ENCODE data around the gene DLG1.

DLG1 gene

GRCh38 chr3:197248341-197248740 is 50.1 kb downstream of the DLG1 start:
- DNase-seq (ENCODE audit: low read depth in 2 of 2) = no peak

- DNase-seq (ENCODE audit: low read depth in 2 of 2) = no peak
These were observed 53.7 kb downstream of the DLG1 start for GRCh38 chr3:197244751-197245150.

GRCh38 chr3:197242784-197243432 is 55.5 kb downstream of the DLG1 start:
- no peak for DNase-seq (ENCODE audit: low read depth in 2 of 2)

GRCh38 chr3:197241173-197241572 is 57.2 kb downstream of the DLG1 start:
- no peak for DNase-seq (ENCODE audit: low read depth in 2 of 2)

GRCh38 chr3:197239857-197240256 is 58.6 kb downstream of the DLG1 start:
- no peak for DNase-seq (ENCODE audit: low read depth in 2 of 2)

DNA sequence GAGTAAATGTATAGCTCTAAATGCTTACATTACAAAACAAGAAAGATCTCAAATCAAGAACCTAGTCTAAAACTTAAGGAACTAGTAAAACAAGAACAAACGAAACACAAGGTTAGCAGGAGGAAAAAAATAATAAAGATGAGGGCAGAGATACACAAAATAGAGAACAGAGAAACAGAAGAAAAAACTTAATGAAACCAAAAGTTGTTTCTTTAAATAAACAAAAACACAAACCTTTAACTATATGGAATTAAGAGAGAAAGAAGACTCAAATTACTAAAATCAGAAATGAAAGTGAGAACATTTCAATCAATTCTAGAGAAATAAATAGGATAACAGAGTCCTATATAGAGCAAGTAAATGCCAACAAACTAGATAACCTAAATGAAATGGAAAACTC is 59.6 kb downstream of the DLG1 start:
- no peak for DNase-seq (ENCODE audit: low read depth in 2 of 2)

DNA sequence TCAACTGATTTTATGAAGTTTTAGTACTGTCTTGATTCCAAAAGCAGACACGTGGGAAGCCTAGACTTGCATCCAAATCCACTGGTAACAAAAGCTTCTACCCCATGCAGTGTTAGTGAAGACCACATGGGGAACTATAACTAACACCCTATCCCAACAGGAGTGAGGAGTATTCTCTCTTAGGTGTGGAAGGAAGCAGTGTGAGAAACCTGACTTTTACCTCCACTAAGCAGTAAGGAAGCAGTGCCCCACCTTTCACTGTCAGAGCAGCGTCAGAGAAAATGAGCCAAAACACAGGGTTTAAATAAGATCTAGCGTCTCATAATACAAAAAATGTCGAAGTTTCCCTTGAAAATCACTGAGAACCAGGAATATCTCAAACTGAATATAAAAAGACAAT is 60.5 kb downstream of the DLG1 start:
- no peak for DNase-seq (ENCODE audit: low read depth in 2 of 2)

- DNase-seq (ENCODE audit: low read depth in 2 of 2) = no peak
These were observed 62.0 kb downstream of the DLG1 start for GRCh38 chr3:197236362-197236761.

DNA sequence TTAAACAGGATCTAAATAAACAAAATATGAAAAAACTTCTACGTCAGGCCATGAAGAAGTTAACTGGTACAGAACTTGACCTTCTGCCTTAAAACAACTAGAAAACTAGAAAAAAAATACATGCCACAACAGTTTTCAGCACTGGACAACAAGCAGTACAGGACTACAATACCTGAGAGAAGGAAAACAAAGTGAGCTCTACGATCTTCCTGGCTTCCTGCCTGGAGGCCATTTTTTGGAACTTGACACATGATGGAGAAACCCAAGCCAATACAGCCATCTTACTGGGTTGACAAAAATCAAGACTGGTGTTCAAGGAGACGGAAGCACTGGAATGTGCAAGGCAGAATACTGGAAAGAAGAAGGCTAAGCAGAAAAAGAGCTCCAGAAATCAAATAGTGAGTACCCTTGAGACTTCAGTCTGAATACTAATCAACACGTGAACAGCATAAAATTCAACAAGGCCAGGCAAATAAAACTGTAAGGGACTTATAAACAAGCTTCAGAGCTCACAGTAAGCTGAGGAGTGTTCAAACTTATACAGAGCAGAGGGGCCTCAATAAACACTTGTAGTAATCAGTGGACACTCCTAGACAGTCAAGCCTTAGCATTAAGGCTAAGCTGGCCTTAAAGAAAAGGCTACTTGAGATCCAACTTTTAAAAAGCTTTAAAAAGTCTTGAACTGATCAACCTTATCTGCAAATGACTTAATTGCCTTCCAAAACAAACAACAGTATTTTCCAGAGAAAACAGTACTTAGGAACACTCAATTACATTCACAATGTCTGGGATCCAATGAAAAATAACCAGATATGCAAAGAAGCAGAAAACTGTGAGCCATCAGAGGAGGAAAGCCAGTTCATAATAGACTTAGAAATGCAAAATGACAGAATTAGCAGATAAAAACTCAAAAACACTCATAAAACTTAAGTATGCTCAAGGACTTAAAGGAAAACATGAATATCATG is 63.2 kb downstream of the DLG1 start:
- no peak for DNase-seq (ENCODE audit: low read depth in 2 of 2)

DNA sequence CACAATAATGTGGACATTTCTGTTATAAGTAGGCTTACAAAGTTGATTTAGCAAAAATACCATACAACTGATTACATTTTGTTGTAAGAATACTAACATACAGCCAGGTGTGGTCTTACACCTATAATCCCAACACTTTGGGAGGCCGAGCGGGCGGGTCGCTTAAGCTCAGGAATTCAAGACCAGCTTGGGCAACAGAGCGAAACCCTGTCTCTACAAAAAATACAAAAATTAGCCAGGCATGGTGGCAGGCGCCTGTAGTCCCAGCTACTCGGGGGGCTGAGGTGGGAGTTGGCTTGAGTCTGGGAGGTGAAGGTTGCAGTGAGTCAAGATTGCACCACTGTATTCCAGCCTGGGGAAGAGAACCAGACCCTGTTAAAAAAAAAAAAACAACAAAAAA is 67.1 kb downstream of the DLG1 start:
- no peak for DNase-seq (ENCODE audit: low read depth in 2 of 2)

- DNase-seq (ENCODE audit: low read depth in 2 of 2) = no peak
These were observed 68.6 kb downstream of the DLG1 start for GRCh38 chr3:197229836-197230235.

DNA sequence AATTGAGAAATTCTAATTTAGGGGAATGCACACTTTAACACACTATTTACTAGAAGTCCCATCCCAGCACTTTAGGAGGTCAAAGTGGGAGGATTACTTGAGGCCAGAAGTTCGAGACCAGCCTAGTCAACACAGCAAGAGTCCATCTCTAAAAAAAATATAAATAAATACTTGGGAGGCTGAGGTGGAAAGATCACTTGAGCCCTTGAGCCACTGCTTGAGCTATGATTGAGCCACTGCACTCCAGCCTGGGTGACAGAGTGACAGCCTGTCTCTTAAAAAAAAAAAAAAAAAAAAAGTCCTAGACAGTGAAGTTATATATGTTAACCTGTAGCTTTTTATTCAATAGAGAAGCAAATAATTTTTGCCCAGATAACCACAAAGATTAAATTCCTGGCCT is 69.2 kb downstream of the DLG1 start:
- DNase-seq (ENCODE audit: low read depth in 2 of 2) = no peak

GRCh38 chr3:197227780-197228574 is 70.4 kb downstream of the DLG1 start:
- no peak for DNase-seq (ENCODE audit: low read depth in 2 of 2)

DNA sequence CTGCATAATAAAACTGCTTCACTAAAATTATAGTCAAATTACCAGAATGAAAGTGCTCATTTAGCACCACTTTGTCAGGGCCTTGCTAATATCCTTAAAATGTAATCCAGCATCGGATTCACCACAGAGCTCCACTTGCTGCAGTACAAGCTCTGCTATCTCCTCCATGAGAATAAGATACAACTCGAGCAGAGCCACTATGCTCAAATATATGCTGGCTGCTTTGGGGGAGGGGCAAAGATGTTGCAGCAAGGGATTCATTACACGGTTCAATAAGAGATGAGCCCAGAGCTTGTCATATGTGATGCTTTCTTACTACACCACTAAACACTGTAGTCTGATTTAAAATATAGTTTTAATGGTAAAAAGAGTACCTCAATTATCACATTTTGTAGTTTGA is 72.2 kb downstream of the DLG1 start:
- no peak for DNase-seq (ENCODE audit: low read depth in 2 of 2)

DNA sequence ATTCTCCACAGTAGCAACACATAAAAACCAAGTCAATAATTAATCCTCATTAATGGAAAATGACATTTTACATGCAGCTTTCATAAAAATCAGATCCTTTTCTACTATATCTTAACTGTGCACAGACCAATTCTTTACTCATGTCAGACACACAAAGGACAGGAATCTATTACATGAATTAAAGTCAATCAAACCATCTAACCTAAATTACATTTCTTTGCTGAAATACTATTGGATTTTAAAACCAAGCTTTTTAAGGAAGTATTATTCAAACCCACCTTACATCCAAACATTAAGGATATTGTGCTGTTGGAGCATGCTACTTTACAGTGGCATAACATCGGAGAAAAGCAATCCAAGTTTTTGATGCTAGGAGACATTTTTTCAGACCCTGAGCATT is 72.8 kb downstream of the DLG1 start:
- DNase-seq (ENCODE audit: low read depth in 2 of 2) = no peak

DNA sequence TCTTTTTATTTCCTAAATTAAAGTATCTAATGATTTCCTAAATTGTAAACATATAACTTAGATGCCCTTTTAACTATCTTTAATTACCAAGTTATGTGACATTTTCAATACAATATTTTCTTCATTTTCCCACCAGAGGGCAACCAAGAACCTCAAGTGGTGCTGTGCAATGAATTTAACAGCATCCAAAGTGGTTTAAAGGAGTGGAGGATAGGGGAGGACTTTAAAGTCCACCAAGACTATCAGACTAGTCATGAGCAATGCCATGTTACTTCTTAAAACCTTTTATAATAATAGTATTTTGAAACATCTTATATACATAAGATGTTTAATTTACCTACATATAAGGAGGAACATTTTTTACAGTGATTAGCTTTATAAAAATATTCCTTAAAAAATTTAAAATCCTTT is 74.4 kb downstream of the DLG1 start:
- DNase-seq (ENCODE audit: low read depth in 2 of 2) = no peak

DNA sequence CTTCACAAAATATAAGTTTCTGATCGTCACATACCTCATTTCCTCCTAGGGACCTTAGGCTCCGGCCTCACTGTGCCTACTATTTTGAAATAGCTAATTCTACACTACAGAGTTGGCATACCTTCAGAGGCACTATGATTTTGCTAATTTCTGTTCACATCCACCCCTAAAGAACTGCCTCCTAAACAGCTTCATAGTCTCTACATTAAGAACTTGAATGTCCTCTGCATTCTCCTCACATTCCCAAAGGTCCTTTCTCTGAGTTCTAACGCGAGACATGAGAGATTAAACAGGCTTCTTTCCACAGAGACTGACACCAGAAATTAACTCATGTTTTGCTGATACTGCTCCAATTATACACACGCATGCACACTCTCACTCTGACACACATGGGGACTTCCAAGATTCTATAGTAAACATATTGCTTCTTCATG is 75.5 kb downstream of the DLG1 start:
- DNase-seq (ENCODE audit: low read depth in 2 of 2) = no peak

- no peak for DNase-seq (ENCODE audit: low read depth in 2 of 2)
These were observed 78.8 kb downstream of the DLG1 start for GRCh38 chr3:197219619-197220018.

GRCh38 chr3:197218210-197218609 is 80.2 kb downstream of the DLG1 start:
- DNase-seq (ENCODE audit: low read depth in 2 of 2) = no peak

- no peak for DNase-seq (ENCODE audit: low read depth in 2 of 2)
These were observed 81.5 kb downstream of the DLG1 start for GRCh38 chr3:197216914-197217313.

DNA sequence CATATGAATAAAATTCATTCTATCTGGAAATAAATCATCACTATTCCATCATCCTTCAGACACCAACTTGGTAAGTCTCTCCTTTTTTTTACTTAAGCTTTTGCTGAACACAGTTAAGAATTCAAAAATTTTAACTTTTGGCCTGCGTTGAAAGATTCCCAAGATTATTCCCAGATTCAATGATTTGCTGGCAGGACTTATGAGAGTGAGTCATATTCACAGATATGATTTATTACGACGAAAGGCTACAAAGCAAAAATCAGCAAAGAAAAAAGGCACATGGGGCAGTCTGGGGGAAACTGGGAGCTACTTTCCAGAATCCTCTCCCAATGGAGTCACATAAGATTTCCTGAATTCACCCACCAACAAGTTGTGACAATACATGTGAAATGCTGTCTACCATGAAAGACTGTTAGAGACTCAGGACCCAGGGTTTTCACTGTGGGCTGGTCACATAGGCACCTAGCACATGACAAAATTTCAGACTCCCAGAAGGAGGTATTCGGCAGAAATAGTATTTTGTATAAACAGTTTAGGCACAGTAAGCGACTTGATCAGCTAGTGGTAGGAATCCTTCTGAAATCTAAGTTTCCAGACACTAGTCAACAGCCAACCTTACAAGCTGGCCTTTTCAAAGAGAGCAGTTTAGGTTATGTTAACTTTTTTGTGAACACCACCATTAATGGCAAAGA is 82.1 kb downstream of the DLG1 start:
- DNase-seq (ENCODE audit: low read depth in 2 of 2) = no peak

- no peak for DNase-seq (ENCODE audit: low read depth in 2 of 2)
These were observed 86.1 kb downstream of the DLG1 start for GRCh38 chr3:197212290-197212689.

All from stimulated activated CD4-positive, alpha-beta T cell treated with anti-CD3 and anti-CD28 coated beads, Interleukin-4, amount 100 ng/mL, for 48 hours (primary cell).